GM12878 (cell line): ENCODE measurements around the gene UNC5B.

ENCODE experiments used
- CHD4 ChIP-seq: fragments of 200-600 bp; sonication (generic); IDR thresholded peaks from 2 replicates; pipeline ENCODE4 v1.6.1; 2016; ENCODE audit warnings: mild to moderate bottlenecking
- CTCF ChIP-seq, 3 experiments: IDR thresholded peaks in 2 of 3; conservative IDR thresholded peaks in 1 of 3; 2 replicates each; pipeline ENCODE4 v1.5.1; 2011; ENCODE audit warnings: low read depth in 3 of 3, low read length in 3 of 3, mild to moderate bottlenecking in 3 of 3, control low read depth in 2 of 3, moderate library complexity in 2 of 3, inconsistent platforms in 1 of 3, mixed read lengths in 1 of 3; ENCODE audit not compliant: control insufficient read depth in 2 of 3, insufficient read depth in 1 of 3; ENCODE audit errors: extremely low read depth in 1 of 3
- JUND ChIP-seq: IDR thresholded peaks from 2 replicates; pipeline ENCODE4 v1.6.1; 2012; ENCODE audit warnings: low read depth, mild to moderate bottlenecking, low read length, improper control_type of control experiment, moderate library complexity
- MAX ChIP-seq: IDR thresholded peaks from 2 replicates; pipeline ENCODE4 v1.6.1; 2012; ENCODE audit warnings: low read depth, low read length, improper control_type of control experiment
- TCF7 ChIP-seq: IDR thresholded peaks from 2 replicates; pipeline ENCODE4 v1.6.1; 2014; ENCODE audit warnings: antibody characterized with exemption, borderline replicate concordance
- YY1 ChIP-seq: IDR thresholded peaks from 2 replicates; pipeline ENCODE4 v1.6.1; 2011; ENCODE audit warnings: low read depth, mild to moderate bottlenecking, low read length
- ZBTB11 ChIP-seq: fragments of 450-650 bp; formaldehyde crosslinking; IDR thresholded peaks from 2 replicates; pipeline ENCODE4 v1.5.0; 2022; ENCODE audit warnings: mild to moderate bottlenecking, missing genetic modification characterization

- no peak for TF ChIP-seq YY1
- no peak for TF ChIP-seq CTCF (IDR thresholded peaks at IDR 0.05 in 2 of 3, conservative IDR thresholded peaks at IDR 0.05 in 1 of 3; ENCODE audit: control insufficient read depth in 2 of 3, extremely low read depth in 1 of 3, insufficient read depth in 1 of 3, low read depth in 3 of 3, low read length in 3 of 3)
- TF ChIP-seq MAX = no peak
- no peak for TF ChIP-seq CHD4
- no peak for TF ChIP-seq ZBTB11 (CRISPR knock-in tag)
- TF ChIP-seq JUND = no peak
- no peak for TF ChIP-seq TCF7
Observed at GRCh38 chr10:71276873-71277272, 64.5 kb downstream of the UNC5B start.
